ENCODE data around the gene TYMS.
A peak's percentile ranks its signal among the peaks of the same experiment; 100 is the strongest.

Gene TYMS

GRCh38 chr18:614193-614592, 43.3 kb upstream of the TYMS start:
- H3K36me3 ChIP-seq (ENCODE audit: insufficient read depth) = no peaks in the 10 kb centered on the region
- H3K27me3 ChIP-seq (ENCODE audit: insufficient read depth, low read depth) = no peaks in the 10 kb centered on the region
- H3K4me2 ChIP-seq = no peak overlapping the region
- H3K9ac ChIP-seq = no peak overlapping the region
- no peaks in the 10 kb centered on the region for H4K20me1 ChIP-seq (ENCODE audit: insufficient read depth)
- H2AFZ ChIP-seq (ENCODE audit: low read depth) = no peak overlapping the region
- H3K4me3 ChIP-seq (IDR thresholded peaks at IDR 0.05; ENCODE audit: insufficient read depth, low read depth, low read length) = no peak overlapping the region
- no peaks in the 10 kb centered on the region for H3K4me1 ChIP-seq (ENCODE audit: low read depth, poor library complexity, severe bottlenecking)
- TF ChIP-seq CTCF (conservative IDR thresholded peaks at IDR 0.05; ENCODE audit: low read depth, low read length) = no peak
- no peaks in the 10 kb centered on the region for H3K79me2 ChIP-seq (ENCODE audit: insufficient read depth, low read depth)
- H3K27ac ChIP-seq = no peak overlapping the region

GRCh38 chr18:615092-615521, 42.3 kb upstream of the TYMS start:
- H3K27me3 ChIP-seq (ENCODE audit: insufficient read depth, low read depth) = no peaks in the 10 kb centered on the region
- H3K4me2 ChIP-seq = no peak overlapping the region
- no peaks in the 10 kb centered on the region for H3K79me2 ChIP-seq (ENCODE audit: insufficient read depth, low read depth)
- no peaks in the 10 kb centered on the region for H3K4me1 ChIP-seq (ENCODE audit: low read depth, poor library complexity, severe bottlenecking)
- no peaks in the 10 kb centered on the region for H4K20me1 ChIP-seq (ENCODE audit: insufficient read depth)
- no peak overlapping the region for H2AFZ ChIP-seq (ENCODE audit: low read depth)
- H3K27ac ChIP-seq = no peak overlapping the region
- H3K36me3 ChIP-seq (ENCODE audit: insufficient read depth) = no peaks in the 10 kb centered on the region
- no peak for TF ChIP-seq CTCF (conservative IDR thresholded peaks at IDR 0.05; ENCODE audit: low read depth, low read length)
- no peak overlapping the region for H3K4me3 ChIP-seq (IDR thresholded peaks at IDR 0.05; ENCODE audit: insufficient read depth, low read depth, low read length)
- H3K9ac ChIP-seq = no peak overlapping the region

GRCh38 chr18:615773-616172, 41.7 kb upstream of the TYMS start:
- no peak overlapping the region for H3K4me2 ChIP-seq
- H3K79me2 ChIP-seq (ENCODE audit: insufficient read depth, low read depth) = no peaks in the 10 kb centered on the region
- no peak overlapping the region for H3K27ac ChIP-seq
- H3K4me1 ChIP-seq (ENCODE audit: low read depth, poor library complexity, severe bottlenecking) = no peaks in the 10 kb centered on the region
- no peak overlapping the region for H2AFZ ChIP-seq (ENCODE audit: low read depth)
- TF ChIP-seq CTCF (conservative IDR thresholded peaks at IDR 0.05; ENCODE audit: low read depth, low read length) = no peak
- no peaks in the 10 kb centered on the region for H3K36me3 ChIP-seq (ENCODE audit: insufficient read depth)
- no peaks in the 10 kb centered on the region for H4K20me1 ChIP-seq (ENCODE audit: insufficient read depth)
- no peak overlapping the region for H3K9ac ChIP-seq
- H3K27me3 ChIP-seq (ENCODE audit: insufficient read depth, low read depth) = no peaks in the 10 kb centered on the region
- H3K4me3 ChIP-seq (IDR thresholded peaks at IDR 0.05; ENCODE audit: insufficient read depth, low read depth, low read length) = no peak overlapping the region

GRCh38 chr18:616380-616995, 41.0 kb upstream of the TYMS start:
- peaks cover 3% of the 10 kb centered on the region for H3K4me1 ChIP-seq (ENCODE audit: low read depth, poor library complexity, severe bottlenecking)
- TF ChIP-seq CTCF (conservative IDR thresholded peaks at IDR 0.05; ENCODE audit: low read depth, low read length) = peak; percentile 78
- H3K79me2 ChIP-seq (ENCODE audit: insufficient read depth, low read depth) = no peaks in the 10 kb centered on the region
- no peak overlapping the region for H3K9ac ChIP-seq
- H4K20me1 ChIP-seq (ENCODE audit: insufficient read depth) = no peaks in the 10 kb centered on the region
- no peak overlapping the region for H3K4me2 ChIP-seq
- no peaks in the 10 kb centered on the region for H3K27me3 ChIP-seq (ENCODE audit: insufficient read depth, low read depth)
- no peak overlapping the region for H3K4me3 ChIP-seq (IDR thresholded peaks at IDR 0.05; ENCODE audit: insufficient read depth, low read depth, low read length)
- no peak overlapping the region for H3K27ac ChIP-seq
- H3K36me3 ChIP-seq (ENCODE audit: insufficient read depth) = no peaks in the 10 kb centered on the region
- no peak overlapping the region for H2AFZ ChIP-seq (ENCODE audit: low read depth)
